Measurements from ENCODE around the gene NEK10. TPM values are rescaled to one million over a fixed set of nuclear protein-coding genes. Genes with fewer than 3 reads are reported as not detected.

The NEK10 gene
- total and polyA plus RNA-seq, 5 donors = 3.1 to 16.9 (median 9.5) TPM

DNA sequence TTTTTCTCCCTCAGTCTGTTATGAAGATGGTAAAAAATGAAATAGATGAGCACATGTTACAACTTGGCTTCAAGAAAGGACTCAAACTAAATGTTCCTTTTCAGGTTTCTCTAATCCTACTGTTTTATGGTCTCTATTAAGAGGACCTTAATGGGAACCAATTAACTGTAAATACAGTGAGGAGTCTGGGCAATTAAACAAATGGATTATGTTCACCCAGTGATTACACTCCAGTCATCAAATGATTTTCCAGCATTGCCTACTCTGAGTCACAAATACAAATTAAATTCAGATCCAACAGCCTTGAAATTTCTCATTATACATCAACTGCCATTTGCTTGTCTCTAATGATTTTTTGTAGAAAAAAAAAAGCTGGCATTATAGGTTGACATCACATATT, 129.2 kb downstream of the NEK10 start:
- intact Hi-C loops (cut with DNase I) = no loop called here
- Histone ChIP-seq H3K27me3 (ENCODE audit: control insufficient read depth, insufficient read depth) (no peaks in the 10 kb centered on the region), H3K4me1 (ENCODE audit: control insufficient read depth, insufficient read depth, low read length) (no peaks in the 10 kb centered on the region), H3K9me3 (ENCODE audit: control insufficient read depth, low read length) (no peaks in the 10 kb centered on the region), H3K27ac (ENCODE audit: low read length) (no peak overlapping the region), H3K4me3 (ENCODE audit: low read length) (no peak overlapping the region)
- DNase-seq (no peak), ATAC-seq (no peak)

DNA sequence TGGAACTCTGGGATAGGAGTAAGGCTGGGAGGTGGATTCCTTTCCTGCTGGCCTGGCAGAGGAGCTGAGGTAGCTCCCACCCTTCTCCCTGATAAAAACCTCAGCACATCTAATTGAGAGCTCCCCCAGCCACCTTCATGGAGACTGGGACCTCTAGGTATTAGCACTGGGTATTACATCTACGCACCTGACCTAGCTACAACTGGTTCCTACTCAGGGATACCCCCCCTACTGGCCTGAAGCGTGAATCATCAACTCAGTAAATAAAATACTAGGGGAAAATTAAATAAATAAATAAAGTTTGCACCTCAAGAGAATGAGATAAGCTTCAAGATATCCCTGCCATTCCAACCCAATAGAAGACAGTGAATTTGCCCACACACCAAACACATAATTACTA, 140.4 kb downstream of the NEK10 start:
- no peaks in the 10 kb centered on the region for H3K27me3 ChIP-seq (ENCODE audit: control insufficient read depth, insufficient read depth)
- no peak for ATAC-seq
- H3K9me3 ChIP-seq (ENCODE audit: control insufficient read depth, low read length) = no peaks in the 10 kb centered on the region
- no peak for DNase-seq
- 75% methylated on average over 2 of the region's 2 CpGs for WGBS
- intact Hi-C loops (cut with DNase I) = no loop called here
- no peaks in the 10 kb centered on the region for H3K4me1 ChIP-seq (ENCODE audit: control insufficient read depth, insufficient read depth, low read length)
- no peak overlapping the region for H3K27ac ChIP-seq (ENCODE audit: low read length)
- H3K4me3 ChIP-seq (ENCODE audit: low read length) = no peak overlapping the region

DNA sequence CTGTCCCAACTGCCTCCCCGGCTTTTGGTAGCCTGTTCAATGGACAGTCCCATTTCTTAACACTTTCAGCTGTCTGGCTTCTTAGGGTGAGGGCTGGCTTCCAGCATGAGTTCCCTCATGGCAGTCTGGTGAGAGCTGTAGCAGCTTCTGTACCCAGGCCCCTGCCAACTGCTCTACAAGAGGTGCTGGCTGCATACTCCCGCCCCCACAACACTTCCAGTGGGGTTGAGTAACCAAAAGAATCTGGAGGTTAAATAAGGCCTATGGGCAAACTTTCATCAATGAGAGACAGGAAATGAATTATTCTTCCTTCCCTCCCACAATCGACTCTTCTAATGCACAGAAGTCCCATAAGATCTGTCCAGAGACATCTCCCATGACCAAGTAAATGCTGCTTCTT, 145.0 kb downstream of the NEK10 start:
- no peak overlapping the region for H3K4me3 ChIP-seq (ENCODE audit: low read length)
- no peaks in the 10 kb centered on the region for H3K27me3 ChIP-seq (ENCODE audit: control insufficient read depth, insufficient read depth)
- peak; percentile 41 to 77 (median 74) for DNase-seq
- 64% methylated on average over 3 of the region's 3 CpGs for WGBS
- no peak overlapping the region for H3K27ac ChIP-seq (ENCODE audit: low read length)
- H3K4me1 ChIP-seq (ENCODE audit: control insufficient read depth, insufficient read depth, low read length) = peaks cover 2% of the 10 kb centered on the region
- peak; percentile 93 to 96 for ATAC-seq
- intact Hi-C loops (cut with DNase I) = no loop called here
- no peaks in the 10 kb centered on the region for H3K9me3 ChIP-seq (ENCODE audit: control insufficient read depth, low read length)

DNA sequence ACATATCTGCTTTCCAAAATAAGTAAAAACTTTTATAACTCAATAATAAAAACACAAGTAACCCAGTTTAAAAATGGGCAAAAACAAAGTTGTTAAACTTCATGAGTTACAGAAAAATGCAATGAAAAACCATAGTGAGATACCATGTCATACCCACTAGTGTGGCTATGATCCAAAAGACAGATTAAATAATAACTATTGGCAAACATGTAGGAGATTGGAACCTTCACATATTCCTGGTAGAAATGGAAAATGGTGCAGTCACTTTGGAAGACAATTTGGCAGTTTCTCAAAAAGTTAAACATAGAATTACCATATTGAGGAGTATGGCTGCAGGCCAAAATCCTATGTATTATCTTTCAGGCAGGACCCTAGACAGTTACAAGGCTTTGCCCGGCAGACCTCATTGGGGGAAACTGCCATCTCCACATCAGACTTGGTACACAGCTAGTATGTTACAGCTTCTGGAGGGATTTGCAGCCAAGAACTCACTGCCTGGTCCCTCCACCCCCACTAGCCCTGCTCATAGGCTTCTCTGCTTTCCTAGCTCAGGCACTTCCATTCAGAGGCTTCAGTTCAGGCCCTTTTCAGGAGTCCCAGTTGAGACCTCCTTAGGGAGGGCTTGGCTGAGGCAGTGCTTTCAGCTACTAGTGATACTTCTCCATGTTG, 147.8 kb downstream of the NEK10 start:
- 62% methylated on average over 1 of the region's 1 CpG for WGBS
- intact Hi-C loops (cut with DNase I) = no loop called here
- DNase-seq = no peak

DNA sequence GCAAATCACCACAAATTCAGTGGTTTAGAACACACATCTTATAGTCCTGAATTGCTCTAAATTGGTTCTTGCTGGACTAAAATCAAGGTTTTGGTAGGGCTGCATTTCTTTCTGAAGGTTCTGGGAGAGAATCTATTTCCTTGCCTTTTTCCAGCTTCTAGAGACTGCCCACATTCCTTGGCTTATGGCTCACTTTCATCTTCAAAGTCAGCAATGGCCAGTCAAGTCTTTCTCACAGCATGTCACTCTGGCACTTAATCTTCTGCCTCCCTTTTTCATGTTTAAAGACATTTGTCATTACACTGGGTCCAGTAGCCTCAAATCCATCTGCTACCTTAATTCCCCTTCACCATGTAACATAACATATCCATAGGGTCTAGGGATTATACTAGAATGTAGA, 149.0 kb downstream of the NEK10 start:
- no peak overlapping the region for H3K27ac ChIP-seq (ENCODE audit: low read length)
- intact Hi-C loops (cut with DNase I) = no loop called here
- DNase-seq (no peak), ATAC-seq (no peak)
- no peaks in the 10 kb centered on the region for H3K9me3 ChIP-seq (ENCODE audit: control insufficient read depth, low read length)
- H3K4me3 ChIP-seq (ENCODE audit: low read length) = no peak overlapping the region
- H3K27me3 ChIP-seq (ENCODE audit: control insufficient read depth, insufficient read depth) = no peaks in the 10 kb centered on the region
- H3K4me1 ChIP-seq (ENCODE audit: control insufficient read depth, insufficient read depth, low read length) = peaks cover 2% of the 10 kb centered on the region

More for the DNA sequence above, 147.8 kb downstream of the NEK10 start:
- no peak overlapping the region for H3K27ac ChIP-seq (ENCODE audit: low read length)
- H3K4me3 ChIP-seq (ENCODE audit: low read length) = no peak overlapping the region
- no peaks in the 10 kb centered on the region for H3K9me3 ChIP-seq (ENCODE audit: control insufficient read depth, low read length)
- peaks cover 2% of the 10 kb centered on the region for H3K4me1 ChIP-seq (ENCODE audit: control insufficient read depth, insufficient read depth, low read length)
- H3K27me3 ChIP-seq (ENCODE audit: control insufficient read depth, insufficient read depth) = no peaks in the 10 kb centered on the region
- ATAC-seq = no peak

DNA sequence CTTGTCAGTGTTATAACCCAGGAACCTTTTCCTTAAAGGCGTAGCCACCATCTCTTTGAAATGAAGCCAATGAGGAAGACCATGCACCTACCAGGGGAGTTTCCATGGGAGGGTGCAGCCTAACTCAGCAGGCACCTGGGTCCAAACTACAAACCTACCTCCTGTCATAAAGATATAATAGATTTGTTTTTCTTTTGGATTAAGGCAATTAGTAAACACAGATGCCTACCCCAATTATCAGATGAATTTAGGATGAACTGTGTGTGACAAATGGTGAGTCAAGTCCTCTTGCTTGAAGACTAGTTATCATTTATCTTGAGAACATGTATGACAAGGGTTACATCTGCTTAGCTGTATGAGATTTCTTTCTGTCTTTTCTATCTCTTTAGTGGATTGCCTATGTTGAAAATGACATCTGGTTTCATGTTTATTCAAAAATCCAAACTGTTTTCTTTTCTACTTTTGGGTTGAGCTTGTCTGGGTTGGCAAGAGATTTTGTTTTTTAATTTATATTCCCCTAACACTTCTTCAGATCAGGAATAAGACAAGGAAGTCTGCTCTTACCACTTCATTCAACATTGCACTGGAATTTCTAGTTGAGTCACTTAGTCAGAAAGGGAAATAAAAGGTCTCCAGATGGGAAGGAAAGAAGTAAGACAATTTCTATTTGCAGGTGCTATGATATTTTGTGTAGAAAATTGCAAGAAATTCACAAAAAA, 149.9 kb downstream of the NEK10 start:
- ATAC-seq (no peak), DNase-seq (no peak)
- Histone ChIP-seq H3K4me1 (ENCODE audit: control insufficient read depth, insufficient read depth, low read length) (peaks cover 2% of the 10 kb centered on the region), H3K9me3 (ENCODE audit: control insufficient read depth, low read length) (no peaks in the 10 kb centered on the region), H3K27me3 (ENCODE audit: control insufficient read depth, insufficient read depth) (no peaks in the 10 kb centered on the region), H3K27ac (ENCODE audit: low read length) (no peak overlapping the region), H3K4me3 (ENCODE audit: low read length) (no peak overlapping the region)
- intact Hi-C loops (cut with DNase I) = no loop called here
- 97% methylated on average over 1 of the region's 1 CpG for WGBS

DNA sequence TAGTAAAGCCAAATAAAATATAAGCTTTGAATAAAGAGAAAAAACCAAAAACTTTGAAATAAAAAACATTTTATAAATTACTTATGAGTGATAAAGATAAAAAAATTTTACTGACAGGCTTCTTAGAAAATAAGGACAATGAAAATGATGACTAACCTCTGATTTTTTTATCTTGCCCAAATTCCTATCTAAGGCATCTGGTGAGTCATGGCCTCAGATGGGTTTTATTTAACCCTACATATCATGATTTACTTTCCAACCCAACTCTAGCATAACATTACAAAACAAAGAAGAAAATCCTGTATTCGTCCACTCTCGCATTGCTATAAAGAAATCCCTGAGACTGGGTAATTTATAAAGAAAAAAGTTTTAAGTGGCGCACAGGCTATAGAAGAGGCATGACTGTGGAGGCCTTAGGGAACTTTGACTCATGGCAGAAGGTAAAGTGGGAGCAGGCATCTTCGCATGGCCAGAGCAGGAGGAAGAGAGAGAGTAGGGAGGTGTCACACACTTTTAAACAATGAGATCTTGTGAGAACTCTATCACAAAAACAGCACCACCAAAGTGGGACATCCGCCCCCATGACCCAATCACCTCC, 152.1 kb downstream of the NEK10 start:
- Histone ChIP-seq H3K27ac (ENCODE audit: low read length) (no peak overlapping the region), H3K9me3 (ENCODE audit: control insufficient read depth, low read length) (no peaks in the 10 kb centered on the region), H3K4me3 (ENCODE audit: low read length) (no peak overlapping the region), H3K27me3 (ENCODE audit: control insufficient read depth, insufficient read depth) (no peaks in the 10 kb centered on the region), H3K4me1 (ENCODE audit: control insufficient read depth, insufficient read depth, low read length) (peaks cover 2% of the 10 kb centered on the region)
- 91% methylated on average over 5 of the region's 5 CpGs for WGBS
- DNase-seq (no peak), ATAC-seq (no peak)
- intact Hi-C loops (cut with DNase I) = no loop called here

DNA sequence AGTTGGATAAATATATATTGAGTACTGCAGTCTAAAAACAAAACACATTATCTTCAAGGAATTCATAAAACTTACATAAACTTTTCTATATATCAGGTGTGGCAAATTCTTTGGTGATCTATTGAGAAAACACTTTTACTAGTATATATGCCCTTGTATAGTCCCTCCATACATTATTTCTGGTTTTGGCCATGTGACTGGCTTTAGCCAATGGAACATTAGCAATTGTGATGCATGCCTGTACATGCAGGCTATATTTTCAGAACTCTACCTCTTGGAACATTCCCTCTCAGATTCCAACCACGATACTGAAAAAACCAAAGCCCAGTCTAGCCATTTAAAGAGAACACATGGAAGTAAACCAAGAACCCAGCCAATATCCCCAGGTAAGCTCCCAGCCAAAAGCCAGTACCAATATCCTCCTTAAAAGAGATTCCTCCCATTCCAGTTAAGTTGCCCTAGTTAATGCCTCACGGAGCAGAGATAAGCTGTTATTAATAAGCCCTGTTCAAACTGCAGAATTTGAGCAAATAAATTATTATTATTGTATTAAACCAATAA, 152.8 kb downstream of the NEK10 start:
- Histone ChIP-seq H3K4me3 (ENCODE audit: low read length) (no peak overlapping the region), H3K27ac (ENCODE audit: low read length) (no peak overlapping the region), H3K9me3 (ENCODE audit: control insufficient read depth, low read length) (no peaks in the 10 kb centered on the region), H3K27me3 (ENCODE audit: control insufficient read depth, insufficient read depth) (no peaks in the 10 kb centered on the region), H3K4me1 (ENCODE audit: control insufficient read depth, insufficient read depth, low read length) (no peaks in the 10 kb centered on the region)
- intact Hi-C loops (cut with DNase I) = no loop called here
- WGBS = 59% methylated on average over 2 of the region's 2 CpGs
- ATAC-seq (no peak), DNase-seq (no peak)

DNA sequence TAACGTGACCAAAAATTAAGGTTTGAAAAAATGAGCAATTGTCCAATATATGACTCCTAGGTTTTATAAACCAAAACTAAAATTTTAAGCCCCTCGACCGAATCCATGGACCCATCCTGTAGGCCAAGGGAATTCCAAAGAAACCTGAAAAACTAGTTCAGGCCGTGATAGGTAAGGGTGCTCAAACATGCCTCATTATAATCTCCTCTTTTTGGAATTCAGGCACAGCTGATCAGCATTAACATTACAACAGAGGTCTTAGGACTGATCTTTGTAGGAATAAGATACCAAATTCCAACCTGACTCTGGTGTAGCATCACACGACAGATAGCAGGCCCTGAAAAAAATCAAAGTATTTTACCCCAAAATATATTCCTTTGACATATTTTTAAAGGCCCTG, 155.7 kb downstream of the NEK10 start:
- DNase-seq = no peak
- ATAC-seq = no peak
- no peaks in the 10 kb centered on the region for H3K4me1 ChIP-seq (ENCODE audit: control insufficient read depth, insufficient read depth, low read length)
- no peak overlapping the region for H3K4me3 ChIP-seq (ENCODE audit: low read length)
- no peak overlapping the region for H3K27ac ChIP-seq (ENCODE audit: low read length)
- H3K9me3 ChIP-seq (ENCODE audit: control insufficient read depth, low read length) = no peaks in the 10 kb centered on the region
- no peaks in the 10 kb centered on the region for H3K27me3 ChIP-seq (ENCODE audit: control insufficient read depth, insufficient read depth)
- 78% methylated on average over 5 of the region's 5 CpGs for WGBS
- intact Hi-C loops (cut with DNase I) = no loop called here

DNA sequence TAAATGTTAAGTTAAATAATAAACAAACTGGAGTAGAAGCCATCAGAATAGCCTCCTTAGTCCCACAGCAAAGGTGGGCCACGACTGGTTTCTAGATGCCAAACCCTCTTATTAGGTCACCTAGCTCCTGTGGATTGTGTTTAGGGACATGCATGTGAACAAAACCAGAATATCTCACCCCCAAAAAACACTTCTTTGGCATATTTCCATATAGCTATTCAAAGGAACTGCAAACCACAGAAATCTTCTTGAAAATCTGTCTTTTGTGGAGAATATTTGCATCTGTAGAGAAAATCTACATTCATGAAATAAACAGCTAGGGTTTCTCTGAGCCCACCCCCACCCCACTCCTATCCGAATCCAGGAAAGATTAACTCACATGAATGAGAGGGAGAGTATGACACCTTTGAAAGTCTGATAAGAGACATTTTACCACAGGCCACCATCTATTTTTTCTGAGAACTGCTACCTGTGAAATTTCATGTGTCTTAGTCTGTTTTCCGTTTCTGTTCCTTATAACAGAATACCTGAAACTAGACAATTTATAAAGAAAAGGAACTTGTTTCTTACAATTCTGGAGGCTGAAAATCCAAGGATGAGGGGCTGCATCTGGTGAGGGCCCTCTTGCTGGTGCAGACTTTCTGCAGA, 159.4 kb downstream of the NEK10 start:
- intact Hi-C loops (cut with DNase I) = no loop called here
- Histone ChIP-seq H3K27me3 (ENCODE audit: control insufficient read depth, insufficient read depth) (no peaks in the 10 kb centered on the region), H3K27ac (ENCODE audit: low read length) (no peak overlapping the region), H3K9me3 (ENCODE audit: control insufficient read depth, low read length) (no peaks in the 10 kb centered on the region), H3K4me1 (ENCODE audit: control insufficient read depth, insufficient read depth, low read length) (no peaks in the 10 kb centered on the region), H3K4me3 (ENCODE audit: low read length) (no peak overlapping the region)
- DNase-seq (no peak), ATAC-seq (no peak)
- 52% methylated on average over 3 of the region's 3 CpGs for WGBS

Measured in right cardiac atrium (tissue), 5 donors.